GM13977 (cell line): ENCODE data around the gene NCKAP1.

Source experiments
- DNase-seq: peaks from one replicate; pipeline ENCODE4 v3.0.0; 2012; ENCODE audit warnings: low spot score
- CTCF ChIP-seq: IDR thresholded peaks from 2 replicates; pipeline ENCODE4 v1.5.1; 2012; ENCODE audit warnings: mild to moderate bottlenecking, control low read depth; ENCODE audit not compliant: insufficient read depth; ENCODE audit errors: extremely low read depth, missing control alignments
- in situ Hi-C: fragments of 300-500 bp; cut with MboI; formaldehyde crosslinking; loops from one replicate; pipeline ENCODE4 v1.12.0; 2022; ENCODE audit warnings: low sequenced_read_pairs, low pct_unique_long_range_greater_than_20kb, mixed read lengths, inconsistent platforms; ENCODE audit not compliant: unreplicated experiment

Gene NCKAP1

DNA sequence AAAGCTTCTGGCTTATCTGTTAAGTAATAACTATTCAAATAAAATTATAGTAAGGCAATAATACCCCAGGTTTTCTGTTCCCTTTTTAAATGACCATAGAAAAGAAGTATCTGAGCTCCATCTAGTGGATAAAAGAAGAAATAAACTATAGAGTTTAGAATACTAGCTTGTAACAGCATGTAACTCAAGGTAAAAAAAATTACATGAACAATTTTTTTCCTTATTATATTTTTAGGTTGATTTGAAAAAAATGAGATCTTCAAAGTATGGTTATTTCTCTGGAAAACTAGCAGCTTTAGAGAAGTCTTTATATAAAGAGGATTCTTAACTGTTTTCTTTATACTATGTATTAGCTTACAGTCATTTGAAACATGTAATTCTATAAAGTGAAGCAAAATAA lies 58.1 kb downstream of the NCKAP1 start:
- in situ Hi-C loops: loop anchor here (10.0 kb wide), 1 partner anchor 195 kb away; no protein-coding TSS in a partner anchor
- DNase-seq: peak; percentile 34
- peak; percentile 32 for TF ChIP-seq CTCF

DNA sequence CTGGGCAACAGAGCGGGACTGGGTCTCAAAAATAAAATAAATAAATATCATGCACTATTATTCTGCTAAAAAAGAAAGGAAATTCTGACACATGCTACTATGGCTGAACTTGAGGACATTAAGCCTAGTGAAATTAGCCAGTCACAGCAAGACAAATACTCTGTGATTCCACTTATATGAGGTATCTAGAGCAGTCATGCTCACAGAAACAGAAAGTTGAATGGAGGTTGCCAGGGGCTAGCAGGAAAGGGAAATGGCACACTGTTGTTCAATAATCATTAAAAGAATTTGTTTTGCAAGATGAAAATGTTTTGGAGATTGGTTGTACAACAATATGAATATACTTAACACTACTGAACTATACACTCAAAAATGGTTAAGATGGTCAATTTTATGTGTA lies 60.8 kb downstream of the NCKAP1 start:
- in situ Hi-C loops: no loop called here
- DNase-seq: no peak
- no peak for TF ChIP-seq CTCF

GRCh38 chr2:182973441-182974352 lies 64.6 kb downstream of the NCKAP1 start:
- TF ChIP-seq CTCF: no peak
- in situ Hi-C loops: no loop called here

GRCh38 chr2:182972548-182972942 lies 65.7 kb downstream of the NCKAP1 start:
- TF ChIP-seq CTCF: no peak
- in situ Hi-C loops: no loop called here
- DNase-seq: no peak

More at GRCh38 chr2:182973441-182974352, 64.6 kb downstream of the NCKAP1 start:
- DNase-seq: peak; percentile 4

DNA sequence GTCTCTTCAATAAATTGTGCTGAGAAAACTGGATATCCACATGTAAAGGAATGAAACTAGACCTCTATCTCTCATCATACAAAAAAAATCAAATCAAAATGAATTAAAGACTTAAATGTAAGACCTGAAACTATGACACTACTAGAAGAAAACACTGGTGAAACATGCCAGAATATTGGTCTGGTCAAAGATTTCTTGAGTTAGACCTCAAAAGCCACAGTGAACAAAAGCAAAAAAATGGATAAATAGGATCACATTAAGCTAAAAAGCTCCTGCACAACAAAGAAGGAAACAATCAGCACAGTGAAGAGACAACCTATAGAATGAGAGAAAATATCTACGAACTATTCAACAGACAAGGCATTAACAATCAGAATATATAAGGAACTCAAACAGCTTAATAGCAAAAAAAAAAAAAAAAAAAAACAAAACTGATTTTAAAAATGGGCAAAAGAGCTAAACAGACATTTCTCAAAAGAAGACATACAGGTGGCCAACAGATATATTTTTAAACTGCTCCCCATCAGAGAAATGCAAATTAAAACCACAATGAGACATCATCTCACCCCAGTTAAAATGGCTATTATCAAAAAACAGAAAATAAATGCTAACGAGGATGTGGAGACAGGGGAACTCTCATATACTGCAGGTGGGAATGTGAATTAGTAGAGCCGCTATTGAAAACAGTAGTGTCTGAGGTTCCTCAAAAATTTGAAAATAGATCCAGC lies 66.3 kb downstream of the NCKAP1 start:
- in situ Hi-C loops: no loop called here
- DNase-seq: no peak
- TF ChIP-seq CTCF: no peak

DNA sequence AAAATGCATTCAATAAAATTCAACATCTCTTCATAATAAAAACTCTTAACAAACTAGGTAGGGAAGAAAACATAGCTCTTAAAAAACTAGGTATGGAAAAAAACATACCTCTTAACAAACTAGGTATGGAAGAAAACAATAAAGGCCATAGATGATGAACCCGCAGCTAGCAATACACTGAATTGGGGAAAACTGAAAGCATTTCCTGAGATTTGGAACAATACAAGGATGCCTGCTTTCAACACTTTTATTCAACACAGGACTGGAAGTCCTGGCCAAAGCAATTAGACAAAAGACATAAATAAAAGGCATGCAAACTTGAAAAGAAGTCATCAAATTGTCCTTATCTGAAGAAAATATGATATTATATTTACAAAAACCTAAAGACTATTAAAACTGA lies 67.8 kb downstream of the NCKAP1 start:
- in situ Hi-C loops: no loop called here
- TF ChIP-seq CTCF: no peak
- DNase-seq: no peak
